MM.1S (cell line): ENCODE results near the gene LCP1.

Experiments
- DNase-seq: peaks from one replicate; pipeline ENCODE4 v3.0.0-alpha.2; 2015
- H2AFZ ChIP-seq: fragments of 300-600 bp; sonication (generic); 2 replicates; pipeline ENCODE4 v1.6.0; 2016; ENCODE audit warnings: antibody characterized with exemption, low read length
- H3F3A ChIP-seq: fragments of 300-600 bp; sonication (generic); 2 replicates; pipeline ENCODE4 v1.6.1; 2016; ENCODE audit warnings: mild to moderate bottlenecking, antibody characterized with exemption, low read length, moderate library complexity, mixed read lengths; ENCODE audit not compliant: insufficient read depth
- H3K27ac ChIP-seq: fragments of 300-600 bp; sonication (generic); 2 replicates; pipeline ENCODE4 v1.5.1; 2016; ENCODE audit warnings: mild to moderate bottlenecking, low read length
- H3K27me3 ChIP-seq: fragments of 300-600 bp; sonication (generic); replicated peaks from 2 replicates; pipeline ENCODE4 v1.6.0; 2016; ENCODE audit warnings: low read length; ENCODE audit not compliant: insufficient read depth
- H3K36me3 ChIP-seq: fragments of 300-600 bp; sonication (generic); replicated peaks from 2 replicates; pipeline ENCODE4 v1.6.1; 2016; ENCODE audit warnings: mild to moderate bottlenecking, low read length, mixed read lengths; ENCODE audit not compliant: insufficient read depth
- H3K4me1 ChIP-seq: fragments of 300-600 bp; sonication (generic); 2 replicates; pipeline ENCODE4 v1.6.1; 2016; ENCODE audit warnings: low read length, mixed read lengths
- H3K4me2 ChIP-seq: fragments of 300-600 bp; sonication (generic); 2 replicates; pipeline ENCODE4 v1.6.0; 2016; ENCODE audit warnings: low read depth, low read length
- H3K4me3 ChIP-seq: fragments of 300-600 bp; sonication (generic); 2 replicates; pipeline ENCODE4 v1.5.1; 2016; ENCODE audit warnings: low read length, mixed read lengths
- H3K79me2 ChIP-seq: fragments of 300-600 bp; sonication (generic); 2 replicates; pipeline ENCODE4 v1.6.1; 2016; ENCODE audit warnings: mixed run types, low read length, mixed read lengths
- H3K9ac ChIP-seq: fragments of 300-600 bp; sonication (generic); 2 replicates; pipeline ENCODE4 v1.6.1; 2016; ENCODE audit warnings: low read length, mixed read lengths
- H3K9me2 ChIP-seq: fragments of 300-600 bp; sonication (generic); replicated peaks from 2 replicates; pipeline ENCODE4 v1.6.1; 2016; ENCODE audit warnings: mild to moderate bottlenecking, low read length, mixed read lengths; ENCODE audit not compliant: insufficient read depth
- H3K9me3 ChIP-seq: fragments of 300-600 bp; sonication (generic); replicated peaks from 2 replicates; pipeline ENCODE4 v1.6.1; 2016; ENCODE audit warnings: mild to moderate bottlenecking, low read length, mixed read lengths; ENCODE audit not compliant: insufficient read depth
- H4K20me1 ChIP-seq: fragments of 300-600 bp; sonication (generic); 2 replicates; pipeline ENCODE4 v1.6.1; 2016; ENCODE audit warnings: mild to moderate bottlenecking, low read length, moderate library complexity, mixed read lengths; ENCODE audit not compliant: insufficient read depth
- CTCF ChIP-seq: fragments of 300-600 bp; sonication (generic); IDR thresholded peaks from 2 replicates; pipeline ENCODE4 v1.5.1; 2016; ENCODE audit warnings: antibody characterized with exemption, low read length, mixed read lengths
- EZH2 ChIP-seq: fragments of 300-600 bp; sonication (generic); optimal IDR thresholded peaks from 2 replicates; pipeline ENCODE3; 2017; ENCODE audit warnings: low read depth, mild to moderate bottlenecking, antibody characterized with exemption, low read length, mixed read lengths
- EZH2phosphoT487 ChIP-seq: fragments of 300-600 bp; sonication (generic); IDR thresholded peaks from 2 replicates; pipeline ENCODE4 v1.6.1; 2018; ENCODE audit warnings: antibody characterized with exemption, low read length

Gene LCP1

GRCh38 chr13:46160471-46161066 lies 21.4 kb downstream of the LCP1 start:
- no peak for DNase-seq
- Histone ChIP-seq H3K79me2 (peaks cover 83% of the 10 kb centered on the region), H3K4me2 (no peak overlapping the region)

DNA sequence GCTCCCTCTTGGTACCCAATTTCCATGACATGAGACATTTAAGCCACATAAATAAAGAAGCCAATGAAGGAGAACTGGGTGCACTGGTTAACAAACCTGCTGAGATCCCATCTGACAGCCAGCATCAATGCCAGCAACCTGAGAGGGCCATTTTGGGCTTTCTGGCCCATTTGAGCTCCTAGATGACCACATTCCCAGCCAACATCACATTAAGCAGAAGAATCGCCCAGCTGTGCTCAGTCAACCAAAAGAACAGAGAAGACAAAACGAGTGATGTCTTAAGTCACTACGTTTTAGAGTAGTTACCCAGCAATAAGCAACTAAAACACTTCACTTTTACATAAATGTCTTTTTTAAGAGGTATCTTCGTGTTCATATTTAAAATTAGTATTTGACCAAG lies 21.9 kb downstream of the LCP1 start:
- H3F3A ChIP-seq = peaks cover 5% of the 10 kb centered on the region; the same call in 1 of the 2 replicates
- no peak for DNase-seq
- peaks cover 83% of the 10 kb centered on the region for H3K79me2 ChIP-seq

More at GRCh38 chr13:46160471-46161066, 21.4 kb downstream of the LCP1 start:
- H4K20me1 ChIP-seq = peaks cover 35% of the 10 kb centered on the region
- H3K4me1 ChIP-seq = 0 out of 2 replicates have a peak, but pooled peaks cover 8% of the 10 kb centered on the region
- no peak overlapping the region for H3K27ac ChIP-seq
- H3K4me3 ChIP-seq = no peak overlapping the region
- H3K27me3 ChIP-seq = no peaks in the 10 kb centered on the region
- peaks cover 11% of the 10 kb centered on the region for H3K36me3 ChIP-seq
- peaks cover 5% of the 10 kb centered on the region; the same call in 1 of the 2 replicates for H3F3A ChIP-seq
- no peak overlapping the region for H3K9ac ChIP-seq
- no peaks in the 10 kb centered on the region for H3K9me2 ChIP-seq
- TF ChIP-seq CTCF = peak; percentile 53
- TF ChIP-seq EZH2 = no peak
- H2AFZ ChIP-seq = no peak overlapping the region
- no peaks in the 10 kb centered on the region for H3K9me3 ChIP-seq

DNA sequence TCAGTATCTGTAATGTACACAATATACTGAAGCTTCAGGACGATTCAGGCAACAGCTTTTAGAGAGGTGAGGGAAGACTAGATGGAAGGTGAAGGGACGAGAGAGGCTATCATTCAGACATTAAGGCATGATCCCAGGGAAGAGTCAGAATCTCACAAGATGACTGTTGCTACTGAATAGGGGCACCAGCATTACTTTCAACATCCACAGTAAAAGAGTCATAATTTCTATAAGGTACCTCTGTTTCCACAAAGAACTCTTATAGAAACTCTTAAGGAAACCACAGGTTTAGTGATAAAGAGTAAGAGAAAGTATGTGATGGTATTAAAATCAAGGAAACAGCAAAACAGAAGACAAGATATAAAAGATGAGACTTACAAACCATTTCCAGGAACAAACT lies 23.0 kb downstream of the LCP1 start:
- TF ChIP-seq EZH2phosphoT487 = no peak
- no peak for TF ChIP-seq CTCF
- TF ChIP-seq EZH2 = no peak
- H3F3A ChIP-seq = peaks cover 7% of the 10 kb centered on the region; the same call in 1 of the 2 replicates
- no peaks in the 10 kb centered on the region for H3K4me1 ChIP-seq
- no peak for DNase-seq
- no peak overlapping the region for H3K27ac ChIP-seq
- no peak overlapping the region for H3K9ac ChIP-seq
- H3K27me3 ChIP-seq = no peaks in the 10 kb centered on the region
- H3K4me3 ChIP-seq = no peak overlapping the region
- no peak overlapping the region for H3K4me2 ChIP-seq
- no peaks in the 10 kb centered on the region for H3K9me3 ChIP-seq
- peaks cover 82% of the 10 kb centered on the region for H3K79me2 ChIP-seq
- no peaks in the 10 kb centered on the region for H3K9me2 ChIP-seq
- peaks cover 24% of the 10 kb centered on the region for H4K20me1 ChIP-seq
- H2AFZ ChIP-seq = no peak overlapping the region
- H3K36me3 ChIP-seq = peaks cover 13% of the 10 kb centered on the region

More for the DNA sequence above, 21.9 kb downstream of the LCP1 start:
- Histone ChIP-seq H3K4me1 (0 out of 2 replicates have a peak, but pooled peaks cover 8% of the 10 kb centered on the region), H3K36me3 (peaks cover 11% of the 10 kb centered on the region), H4K20me1 (peaks cover 35% of the 10 kb centered on the region), H3K4me2 (no peak overlapping the region), H3K27me3 (no peaks in the 10 kb centered on the region), H3K27ac (no peak overlapping the region), H3K4me3 (no peak overlapping the region), H3K9ac (no peak overlapping the region), H3K9me2 (no peaks in the 10 kb centered on the region), H2AFZ (no peak overlapping the region), H3K9me3 (no peaks in the 10 kb centered on the region)
- TF ChIP-seq EZH2phosphoT487 (no peak), CTCF (no peak), EZH2 (no peak)
